ENCODE data around the gene SERTAD2.
A peak's percentile ranks its signal among the peaks of the same experiment; 100 is the strongest.

SERTAD2 gene

DNA sequence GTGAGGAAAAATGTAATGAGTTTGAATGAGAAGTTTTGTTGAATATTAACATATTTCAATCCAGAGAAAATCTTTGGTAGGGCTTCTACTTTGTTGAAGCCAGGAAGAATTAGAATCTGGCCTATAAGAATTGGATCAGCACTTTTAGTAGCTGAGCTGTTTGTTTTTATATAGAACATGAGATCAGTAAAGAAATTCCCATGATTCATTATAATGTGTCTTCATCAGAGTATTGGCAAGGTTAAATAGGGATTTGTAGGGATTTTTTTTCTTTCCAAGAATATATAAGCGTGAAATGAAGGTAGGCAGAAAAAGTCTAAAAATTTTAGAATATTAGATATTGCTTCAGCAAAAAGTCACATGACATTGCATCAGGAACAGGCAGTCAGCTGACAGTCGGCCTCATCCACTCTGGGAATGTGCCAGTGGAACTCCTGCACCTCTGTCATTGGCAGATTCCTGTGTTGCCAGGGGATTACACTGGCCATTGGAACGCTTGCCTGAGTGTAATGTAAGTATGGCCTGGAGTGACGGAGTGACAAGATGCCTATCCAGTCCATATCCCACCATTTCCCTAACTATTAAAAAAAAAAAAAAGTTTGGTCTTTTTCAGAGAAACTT lies 60.6 kb downstream of the SERTAD2 start:
- no peak for TF ChIP-seq ZNF274 (IDR thresholded peaks at IDR 0.05; ENCODE audit: low read depth, low read length)
- no peak overlapping the region for H3K4me3 ChIP-seq (ENCODE audit: low read length)

DNA sequence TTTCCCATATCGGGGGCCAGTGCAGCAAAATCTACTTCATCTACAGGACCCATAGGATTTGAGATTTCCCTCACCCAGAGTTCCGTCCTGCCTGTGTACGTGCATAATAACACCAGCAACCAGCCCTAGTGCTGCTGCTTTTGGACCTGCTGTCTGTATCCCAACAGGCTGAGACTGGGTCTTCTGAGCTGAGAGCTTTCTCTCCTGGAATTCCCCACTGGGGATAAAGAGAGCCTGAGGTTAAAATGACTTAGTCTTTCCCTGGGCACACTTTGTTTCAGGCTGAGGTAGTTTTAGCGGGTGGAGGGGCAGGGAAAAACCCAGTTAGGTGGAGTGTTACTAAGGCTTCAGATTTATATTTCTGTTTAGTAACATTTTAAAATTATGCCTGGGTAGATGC lies 62.5 kb downstream of the SERTAD2 start:
- no peak for TF ChIP-seq ZNF274 (IDR thresholded peaks at IDR 0.05; ENCODE audit: low read depth, low read length)
- no peak overlapping the region for H3K4me3 ChIP-seq (ENCODE audit: low read length)

- no peak overlapping the region for H3K4me3 ChIP-seq (ENCODE audit: low read length)
- no peak for TF ChIP-seq ZNF274 (IDR thresholded peaks at IDR 0.05; ENCODE audit: low read depth, low read length)
Measured at GRCh38 chr2:64587561-64587960, 66.2 kb downstream of the SERTAD2 start.

GRCh38 chr2:64586883-64587481 lies 66.7 kb downstream of the SERTAD2 start:
- no peak for TF ChIP-seq ZNF274 (IDR thresholded peaks at IDR 0.05; ENCODE audit: low read depth, low read length)
- H3K4me3 ChIP-seq (ENCODE audit: low read length): no peak overlapping the region

GRCh38 chr2:64586054-64586453 lies 67.7 kb downstream of the SERTAD2 start:
- H3K4me3 ChIP-seq (ENCODE audit: low read length): no peak overlapping the region
- TF ChIP-seq ZNF274 (IDR thresholded peaks at IDR 0.05; ENCODE audit: low read depth, low read length): no peak

- no peak for TF ChIP-seq ZNF274 (IDR thresholded peaks at IDR 0.05; ENCODE audit: low read depth, low read length)
Measured at GRCh38 chr2:64582774-64583340, 70.9 kb downstream of the SERTAD2 start.

GRCh38 chr2:64581777-64582539 lies 71.8 kb downstream of the SERTAD2 start:
- peak overlapping the region; percentile 39; the same call in 1 of the 2 replicates for H3K4me3 ChIP-seq (ENCODE audit: low read length)
- no peak for TF ChIP-seq ZNF274 (IDR thresholded peaks at IDR 0.05; ENCODE audit: low read depth, low read length)

More at GRCh38 chr2:64582774-64583340, 70.9 kb downstream of the SERTAD2 start:
- H3K4me3 ChIP-seq (ENCODE audit: low read length): no peak overlapping the region

Measured in GM08714 (cell line).